ENCODE data around the gene GABPB2.

- TF ChIP-seq POLR2AphosphoS5 (IDR thresholded peaks at IDR 0.05; ENCODE audit: insufficient read depth in 1 of 2, low read depth in 1 of 2) (no peak), CTCF (IDR thresholded peaks at IDR 0.05) (no peak)
These were observed 54.3 kb downstream of the GABPB2 start for GRCh38 chr1:151124763-151125403.

All from vagina (tissue), 2 donors.